Activated CD8-positive, alpha-beta memory T cell treated with anti-CD3 and anti-CD28 coated beads for 36 hours (primary cell): ENCODE measurements around the gene DDX23. TPM values are rescaled to one million over a fixed set of nuclear protein-coding genes. Genes with fewer than 3 reads are reported as not detected.

ENCODE experiments used
- CTCF ChIA-PET: fragments of 350-600 bp; sonication (Branson Sonifier 250); formaldehyde crosslinking; loops from one replicate; lab custom pipeline; 2021; ENCODE audit warnings: antibody characterized with exemption; lab: Charles Lee
- POLR2A ChIA-PET: fragments of 350-600 bp; sonication (Branson Sonifier 250); formaldehyde crosslinking; loops from one replicate; lab custom pipeline; 2021; ENCODE audit warnings: antibody characterized with exemption; lab: Charles Lee
- total RNA-seq, 2 experiments: library from RNA; stranded (reverse); gene quantifications; one replicate each; pipeline ENCODE4 v1.2.3, GENCODE V29; 2021

The DDX23 gene
- total RNA-seq, 2 experiments from 2014 or later, result 131 to 132 TPM

DNA sequence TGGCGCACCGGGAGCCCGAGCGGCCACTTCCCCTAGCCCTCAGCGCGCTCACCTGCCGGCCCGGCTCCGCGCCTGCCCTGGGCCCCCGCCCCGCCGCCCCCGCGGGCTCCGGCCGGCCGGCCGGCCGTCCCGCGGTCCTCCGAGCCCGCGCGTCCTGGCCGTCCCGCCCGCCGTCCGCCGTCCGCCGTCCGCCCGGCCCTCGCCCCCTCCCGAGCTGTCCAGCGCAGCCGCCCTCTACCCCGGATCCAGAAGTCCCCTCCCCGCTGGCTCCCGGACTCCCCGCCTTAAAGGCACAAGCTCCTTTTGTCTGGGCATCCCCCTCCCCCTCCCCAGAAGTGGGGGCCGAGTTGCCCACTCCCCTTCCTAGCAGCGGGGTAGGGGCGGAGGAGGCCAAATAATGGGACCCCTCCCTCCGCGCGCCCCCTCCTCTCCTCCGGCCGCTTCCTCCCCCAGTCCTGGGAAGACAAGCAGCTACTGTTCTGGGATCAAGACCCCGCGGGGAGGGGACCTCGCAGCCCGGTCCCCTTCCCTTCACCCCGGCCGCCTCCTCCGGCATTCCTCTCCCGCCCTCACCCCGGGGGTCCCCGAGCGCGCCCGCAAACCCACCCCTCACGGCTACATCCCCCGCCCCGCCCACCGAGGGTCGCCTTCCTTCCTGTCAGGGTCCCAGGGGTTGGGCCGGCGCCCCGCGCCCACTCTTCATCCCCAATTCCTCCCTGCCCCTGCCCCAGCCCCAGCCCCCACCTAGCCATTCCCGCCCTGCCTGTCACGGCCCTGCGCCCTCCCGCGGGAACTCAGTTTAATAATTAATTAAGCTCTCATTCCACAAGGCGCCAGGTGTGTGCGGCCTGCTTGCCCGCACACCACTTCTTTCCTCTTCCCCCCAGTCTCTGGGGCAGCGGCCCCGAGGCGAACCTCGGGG is 62.8 kb downstream of the DDX23 start, which contains the start of gene ADCY6:
Gene ADCY6, minus strand, starts transcription at position 236 of the 922 bp plus-strand sequence. CDS start 5,655 bp downstream, outside the sequence.
- POLR2A ChIA-PET, result interaction anchor here (0.6 kb wide), 1 partner anchor 27 kb away, joined by 14 read pairs; no protein-coding TSS in a partner anchor
- CTCF ChIA-PET, result interaction anchor here (1.2 to 1.7 kb wide), 4 partner anchors 10 to 36 kb away, joined by 3 to 9 read pairs (median 4); no protein-coding TSS in a partner anchor

DNA sequence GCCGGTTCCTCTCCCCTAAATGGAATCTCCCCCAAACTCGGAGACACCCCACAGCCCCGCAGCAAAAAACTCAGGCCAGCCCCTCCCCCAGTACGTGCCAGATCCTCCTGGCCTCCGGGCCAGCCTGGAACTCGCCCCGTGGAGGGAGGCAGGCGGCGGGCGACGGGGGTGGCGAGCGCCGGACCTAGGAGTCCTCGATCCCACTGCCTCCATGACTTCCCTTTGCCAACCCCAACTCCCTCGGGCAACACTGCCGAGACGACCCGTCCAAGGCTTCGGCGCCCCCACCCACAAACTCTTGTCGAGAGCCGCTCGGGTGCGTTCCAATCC is 63.5 kb downstream of the DDX23 start:
- CTCF ChIA-PET, result interaction anchor here (1.6 to 1.7 kb wide), 2 partner anchors 27 to 35 kb away, joined by 3 to 9 read pairs; no protein-coding TSS in a partner anchor
- POLR2A ChIA-PET, result no interaction called here

DNA sequence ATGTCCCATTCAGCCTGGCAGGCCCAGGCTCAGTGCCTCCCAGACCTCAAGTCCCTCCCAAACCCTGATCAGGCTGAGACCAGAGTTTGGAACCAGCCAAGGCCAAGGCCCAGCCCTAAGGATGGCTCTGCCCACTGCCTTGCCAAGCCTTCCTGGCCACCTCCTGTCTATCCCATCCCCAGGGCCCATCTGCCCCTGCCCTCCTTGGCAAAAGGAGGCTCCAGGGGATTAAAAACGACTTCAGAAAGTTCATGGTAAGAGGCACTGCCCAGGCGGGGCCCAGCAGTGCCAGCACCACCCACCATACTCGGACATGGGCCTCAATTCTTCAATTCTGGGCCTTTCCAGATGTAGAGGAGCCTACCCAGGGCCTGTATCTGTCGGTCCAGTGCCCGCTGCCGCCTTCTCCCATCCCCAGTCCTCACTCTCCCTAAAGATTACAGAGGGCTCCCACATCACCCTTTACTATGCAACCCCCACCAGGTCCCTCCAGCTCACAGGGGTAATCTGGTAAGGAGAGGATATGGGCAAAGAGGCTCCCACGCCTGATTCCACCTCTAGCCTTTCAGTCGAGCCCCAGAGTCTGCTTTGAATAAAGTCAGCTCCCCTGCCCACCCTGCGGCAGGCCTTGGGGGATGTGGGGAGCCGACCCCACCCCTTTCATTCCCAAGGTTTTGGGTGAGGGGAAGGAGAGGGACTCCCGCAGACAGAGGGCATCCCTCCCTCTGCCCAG is 64.0 kb downstream of the DDX23 start:
- CTCF ChIA-PET, result interaction anchor here (0.7 kb wide), 3 partner anchors 63 to 778 kb away, joined by 3 read pairs; no protein-coding TSS in a partner anchor

DNA sequence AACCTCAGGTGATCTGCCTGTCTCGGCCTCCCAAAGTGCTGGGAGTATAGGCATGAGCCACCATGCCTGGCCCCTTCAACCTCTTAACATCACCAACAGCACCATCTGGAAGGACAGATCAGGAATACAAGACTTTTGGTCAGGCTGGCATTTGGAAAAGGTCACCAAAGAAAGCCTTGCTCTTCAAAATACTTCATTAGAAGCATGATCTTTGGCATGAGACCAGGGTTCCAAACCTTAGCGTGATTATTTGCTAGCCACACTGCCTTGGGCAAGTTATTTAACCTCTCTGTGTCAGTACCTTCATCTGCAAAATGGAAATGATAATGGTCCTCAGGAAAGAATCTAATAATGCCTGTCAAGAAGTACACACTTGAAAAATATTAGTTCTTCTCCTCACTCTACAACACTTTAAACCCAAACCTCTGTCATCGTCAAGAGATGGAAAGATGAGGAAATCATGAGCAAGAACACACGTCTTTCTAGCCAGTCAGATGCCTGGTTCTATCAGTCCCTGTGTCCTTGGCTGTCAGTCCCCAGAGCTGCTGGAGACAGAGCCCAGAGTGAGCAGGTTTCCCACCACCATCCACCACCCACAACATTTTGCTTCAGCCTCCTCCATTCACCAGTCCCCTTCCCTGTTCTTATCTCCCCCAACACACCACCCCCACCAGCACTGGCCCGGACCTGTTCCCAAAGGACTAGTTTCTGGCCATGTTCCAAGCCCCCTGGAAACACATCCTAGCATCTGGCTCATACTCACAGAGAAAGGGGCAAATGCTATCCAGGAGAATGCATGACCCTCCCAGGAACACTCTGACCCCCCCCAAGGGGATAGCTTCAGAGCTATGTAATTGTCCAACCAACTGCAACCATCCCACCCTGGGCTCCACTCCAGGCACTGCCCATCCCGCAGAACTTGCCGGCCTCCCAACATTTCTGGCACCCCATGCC is 65.1 kb downstream of the DDX23 start:
- ChIA-PET POLR2A (no interaction called here), CTCF (interaction anchor here (0.6 to 0.7 kb wide), 3 partner anchors 64 to 779 kb away, joined by 3 read pairs; no protein-coding TSS in a partner anchor)

More for the DNA sequence above, 64.0 kb downstream of the DDX23 start:
- POLR2A ChIA-PET, result no interaction called here

DNA sequence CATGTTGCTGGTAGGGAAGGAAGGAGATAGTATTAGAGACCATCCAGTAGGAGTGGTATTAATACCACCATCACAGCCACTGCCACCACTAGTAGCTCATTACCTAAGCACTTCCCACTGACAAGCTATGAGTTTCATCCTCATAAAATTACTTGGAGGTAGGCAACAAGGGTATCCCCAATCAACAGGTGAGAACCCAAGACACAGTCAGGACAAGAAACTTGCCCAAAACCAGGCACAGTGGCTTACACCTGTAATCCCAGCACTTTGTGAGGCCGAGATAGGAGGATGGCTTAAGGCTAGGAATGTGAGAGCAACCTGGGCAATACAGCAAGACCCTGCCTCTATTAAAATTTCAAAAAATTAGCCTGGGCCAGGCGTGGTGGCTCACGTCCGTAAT is 68.5 kb downstream of the DDX23 start:
- POLR2A ChIA-PET, result no interaction called here

DNA sequence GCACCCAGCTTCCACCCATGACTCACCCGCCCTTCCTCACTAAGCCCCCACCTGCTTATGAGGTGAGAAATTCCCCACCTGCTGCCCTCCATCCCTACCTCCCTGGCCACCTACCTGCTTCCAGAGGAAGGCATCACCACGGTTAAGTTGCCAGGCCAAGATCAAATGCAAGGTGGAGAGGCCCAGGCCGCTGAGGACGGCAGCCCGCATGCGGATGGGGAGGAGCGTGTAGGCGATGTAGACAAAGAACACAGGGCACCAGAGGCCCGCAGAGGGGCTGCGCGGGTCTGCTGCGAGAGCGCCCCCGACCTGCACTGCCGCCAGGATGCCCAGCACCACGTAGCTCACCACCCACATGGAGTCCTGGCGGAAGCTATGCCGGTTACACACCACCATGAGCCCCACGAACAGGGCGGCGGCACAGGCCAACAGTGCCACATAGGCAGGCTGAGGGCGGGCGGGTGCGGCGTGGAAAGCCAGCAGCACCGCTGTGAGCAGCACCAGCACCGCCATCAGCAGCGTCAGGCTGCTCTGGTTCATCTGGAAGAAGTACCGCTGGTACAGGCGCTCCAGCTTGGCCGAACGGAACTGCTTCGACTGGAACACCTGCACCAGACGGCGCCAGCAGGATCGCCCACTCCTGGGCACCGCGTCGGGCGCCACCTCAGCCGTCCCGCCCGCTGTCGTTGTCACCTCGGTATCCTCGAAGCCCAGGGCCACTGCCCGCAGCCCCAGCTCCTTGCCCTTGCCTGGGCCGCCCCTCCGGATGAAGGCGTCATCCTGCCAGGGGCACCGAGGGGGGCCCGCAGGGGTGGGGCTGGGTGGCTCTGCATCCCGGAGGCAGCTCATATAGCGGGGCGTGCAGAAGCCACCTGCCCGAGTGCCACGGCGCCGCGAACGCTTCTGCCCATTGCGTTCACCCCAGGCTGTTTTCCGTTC is 69.2 kb downstream of the DDX23 start:
- CTCF ChIA-PET, result interaction anchor here (1.1 to 2.5 kb wide), 3 partner anchors 9 to 32 kb away, joined by 3 to 8 read pairs (median 4); no protein-coding TSS in a partner anchor
- POLR2A ChIA-PET, result interaction anchor here (0.6 kb wide), 1 partner anchor 27 kb away, joined by 4 read pairs; no protein-coding TSS in a partner anchor

More for the DNA sequence above, 68.5 kb downstream of the DDX23 start:
- CTCF ChIA-PET, result interaction anchor here (1.1 to 2.5 kb wide), 3 partner anchors 9 to 31 kb away, joined by 3 to 8 read pairs (median 4); no protein-coding TSS in a partner anchor

DNA sequence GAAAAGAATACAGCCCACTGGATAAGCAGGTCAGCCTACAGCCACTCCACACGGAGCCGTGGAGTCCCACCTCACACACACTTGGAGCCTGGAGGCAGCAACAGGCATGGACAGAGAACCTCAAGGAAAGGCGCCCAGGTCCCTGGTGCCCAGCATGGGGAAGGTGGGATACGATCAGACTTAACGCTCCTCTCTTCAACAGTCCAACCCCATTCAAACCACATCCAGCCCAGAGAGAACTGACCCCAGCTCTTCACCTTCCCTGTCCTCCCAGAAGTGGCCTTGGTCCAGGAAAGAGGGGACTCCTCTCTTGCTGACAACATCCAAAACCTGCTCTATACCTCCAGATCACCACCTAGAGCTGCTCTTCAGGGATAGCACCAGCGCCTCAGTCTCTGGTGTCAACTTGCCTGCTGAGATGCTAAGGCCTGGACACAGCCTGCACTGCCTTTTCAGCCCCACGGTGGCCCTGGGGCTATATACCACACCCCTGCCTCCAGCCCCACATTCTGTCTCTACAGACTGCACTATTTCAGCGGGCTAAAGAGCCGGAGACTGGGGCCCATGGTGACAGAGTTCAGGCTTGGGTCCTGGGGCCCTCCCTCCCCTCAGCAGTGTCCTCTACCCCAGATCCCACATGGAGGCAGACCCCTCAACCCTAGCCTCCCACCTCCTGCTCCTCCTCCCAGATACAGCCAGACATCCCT is 70.1 kb downstream of the DDX23 start:
- POLR2A ChIA-PET, result no interaction called here
- CTCF ChIA-PET, result interaction anchor here (1.5 kb wide), 1 partner anchor 10 kb away, joined by 4 read pairs; no protein-coding TSS in a partner anchor

DNA sequence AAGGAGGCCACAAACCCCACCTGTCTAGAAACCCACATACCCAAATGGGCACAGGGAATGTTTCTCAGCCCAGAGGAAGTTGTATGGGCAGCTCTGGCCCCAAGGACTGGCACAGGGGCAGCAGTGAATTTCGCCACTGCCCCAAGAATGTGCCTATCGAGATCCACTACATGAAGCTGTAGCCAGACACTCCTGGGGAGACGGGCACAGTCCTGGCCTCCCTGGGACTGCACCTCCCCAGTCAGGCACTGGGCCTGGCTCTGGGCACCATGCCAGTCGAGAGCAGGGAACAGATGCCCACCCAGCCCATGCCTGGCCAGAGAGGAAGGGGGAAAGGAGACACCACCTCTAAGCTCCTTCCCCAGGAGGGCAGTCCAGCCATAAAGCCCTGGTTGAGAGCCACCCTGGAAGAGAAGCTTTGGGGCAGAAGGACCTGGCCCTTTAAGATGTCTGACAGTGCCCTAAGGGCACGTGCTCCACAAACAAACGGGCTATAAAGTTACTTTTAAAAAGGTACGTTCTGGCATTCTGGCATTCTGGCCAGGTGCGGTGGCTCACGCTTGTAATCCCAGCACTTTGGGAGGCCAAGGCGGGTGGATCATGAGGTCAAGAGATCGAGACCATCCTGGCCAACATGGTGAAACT is 71.5 kb downstream of the DDX23 start:
- ChIA-PET CTCF (interaction anchor here (1.4 kb wide), 1 partner anchor 15 kb away, joined by 5 read pairs; no protein-coding TSS in a partner anchor), POLR2A (no interaction called here)

DNA sequence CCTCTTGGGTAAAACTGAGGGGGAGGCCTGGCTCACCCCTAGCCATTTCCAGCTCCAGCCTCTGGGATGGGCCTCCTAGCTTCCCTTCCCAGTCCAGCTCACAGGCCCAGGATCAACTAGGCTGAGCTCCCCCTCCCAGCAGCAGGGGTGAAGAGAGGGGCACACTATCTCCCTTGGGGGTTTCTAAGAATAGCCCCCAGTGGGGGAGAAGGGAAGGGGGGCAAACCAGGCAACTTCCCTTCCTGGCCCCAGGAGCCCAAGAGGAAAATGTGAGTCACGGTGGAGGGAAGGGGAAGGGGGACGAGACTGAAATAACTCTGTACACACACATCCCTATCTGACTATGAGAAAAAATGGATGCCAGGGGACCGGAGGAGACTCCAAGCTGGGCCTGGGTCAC is 72.1 kb downstream of the DDX23 start:
- CTCF ChIA-PET, result interaction anchor here (1.4 kb wide), 1 partner anchor 16 kb away, joined by 5 read pairs; no protein-coding TSS in a partner anchor
- POLR2A ChIA-PET, result no interaction called here

Other genes starting within 250 kb of the DDX23 start
- 10 to 100 TPM; 57.2 to 59.6 TPM for gene KANSL2, start 169.9 kb downstream of the DDX23 start, total RNA-seq
- 10 to 100 TPM; 67.3 to 68.1 TPM for gene CCNT1, start 135.5 kb downstream of the DDX23 start, total RNA-seq
- under 1 TPM; 0.13 to 0.25 TPM for gene ADCY6, start 63.1 kb downstream of the DDX23 start, total RNA-seq
- 1 to 10 TPM; 6.1 to 8.3 TPM for gene CACNB3, start 33.7 kb downstream of the DDX23 start, total RNA-seq
- gene RND1, start 13.7 kb upstream of the DDX23 start, total RNA-seq, result 1 to 10 TPM; 2.3 to 2.9 TPM
- 100 to 1,000 TPM; 131 TPM for gene FKBP11, start 73.3 kb upstream of the DDX23 start, total RNA-seq
- gene ARF3, start 105.3 kb upstream of the DDX23 start, total RNA-seq, result 10 to 100 TPM; 93.7 to 97.1 TPM
- under 1 TPM; 0.34 to 0.40 TPM for gene WNT10B, start 119.6 kb upstream of the DDX23 start, total RNA-seq
- gene WNT1, start 126.2 kb upstream of the DDX23 start, total RNA-seq, result not detected
- gene DDN, start 147.2 kb upstream of the DDX23 start, total RNA-seq, result 1 to 10 TPM; 1.2 TPM
- gene PRKAG1, start 166.6 kb upstream of the DDX23 start, total RNA-seq, result 10 to 100 TPM; 69.4 to 70.0 TPM
- 10 to 100 TPM; 67.6 to 69.5 TPM for gene KMT2D, start 208.6 kb upstream of the DDX23 start, total RNA-seq
- gene RHEBL1, start 217.8 kb upstream of the DDX23 start, total RNA-seq, result 10 to 100 TPM; 10.8 to 12.9 TPM
- gene DHH, start 242.6 kb upstream of the DDX23 start, total RNA-seq, result not detected